Measurements from ENCODE around the gene GOSR1.

The GOSR1 gene

DNA sequence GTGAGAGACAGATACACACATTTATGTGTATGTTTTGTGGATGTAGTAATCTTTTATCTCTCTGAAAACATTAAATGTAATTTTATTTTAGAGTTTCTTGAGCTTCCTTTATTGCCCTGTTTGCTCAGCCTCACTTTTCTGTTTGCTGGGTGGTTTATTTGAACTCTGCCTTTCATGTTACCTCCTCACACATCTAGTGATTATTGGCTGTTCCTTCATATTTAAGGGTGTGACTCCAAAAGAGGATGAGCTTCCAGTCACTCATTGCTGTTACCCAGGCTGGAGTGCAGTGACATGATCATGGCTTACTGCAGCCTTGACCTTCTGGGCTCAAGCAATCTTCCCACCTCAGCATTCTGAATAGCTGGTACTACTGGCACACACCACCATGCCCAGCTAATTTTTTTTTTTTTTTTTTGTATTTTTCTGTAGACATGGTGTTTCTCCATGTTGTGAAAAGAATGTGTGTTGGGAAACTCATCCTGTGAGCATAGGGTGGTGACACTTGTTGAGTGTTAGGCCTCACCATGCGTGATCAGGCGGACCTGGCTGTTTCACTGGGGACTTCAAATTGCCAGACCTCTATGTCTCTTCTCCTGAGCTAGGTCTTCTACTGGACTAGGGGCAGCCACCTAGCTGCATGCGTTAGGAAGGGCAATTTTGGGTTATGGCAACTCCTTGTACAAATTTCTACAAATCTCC lies 37.8 kb downstream of the GOSR1 start:
- DNase-seq: no peak
- H3K27me3 Mint-ChIP-seq (ENCODE audit: low read depth, poor library complexity): no peaks in the 10 kb centered on the region
- no peak overlapping the region for H3K27ac Mint-ChIP-seq
- H3K4me1 Mint-ChIP-seq: no peaks in the 10 kb centered on the region
- TF ChIP-seq, protein P1, sequence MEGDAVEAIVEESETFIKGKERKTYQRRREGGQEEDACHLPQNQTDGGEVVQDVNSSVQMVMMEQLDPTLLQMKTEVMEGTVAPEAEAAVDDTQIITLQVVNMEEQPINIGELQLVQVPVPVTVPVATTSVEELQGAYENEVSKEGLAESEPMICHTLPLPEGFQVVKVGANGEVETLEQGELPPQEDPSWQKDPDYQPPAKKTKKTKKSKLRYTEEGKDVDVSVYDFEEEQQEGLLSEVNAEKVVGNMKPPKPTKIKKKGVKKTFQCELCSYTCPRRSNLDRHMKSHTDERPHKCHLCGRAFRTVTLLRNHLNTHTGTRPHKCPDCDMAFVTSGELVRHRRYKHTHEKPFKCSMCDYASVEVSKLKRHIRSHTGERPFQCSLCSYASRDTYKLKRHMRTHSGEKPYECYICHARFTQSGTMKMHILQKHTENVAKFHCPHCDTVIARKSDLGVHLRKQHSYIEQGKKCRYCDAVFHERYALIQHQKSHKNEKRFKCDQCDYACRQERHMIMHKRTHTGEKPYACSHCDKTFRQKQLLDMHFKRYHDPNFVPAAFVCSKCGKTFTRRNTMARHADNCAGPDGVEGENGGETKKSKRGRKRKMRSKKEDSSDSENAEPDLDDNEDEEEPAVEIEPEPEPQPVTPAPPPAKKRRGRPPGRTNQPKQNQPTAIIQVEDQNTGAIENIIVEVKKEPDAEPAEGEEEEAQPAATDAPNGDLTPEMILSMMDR (IDR thresholded peaks at IDR 0.05): no peak
- H3K9me3 Mint-ChIP-seq: no peaks in the 10 kb centered on the region
- H3K36me3 Mint-ChIP-seq (ENCODE audit: low read depth): peaks cover 62% of the 10 kb centered on the region
- no peak overlapping the region for H3K4me3 Mint-ChIP-seq

DNA sequence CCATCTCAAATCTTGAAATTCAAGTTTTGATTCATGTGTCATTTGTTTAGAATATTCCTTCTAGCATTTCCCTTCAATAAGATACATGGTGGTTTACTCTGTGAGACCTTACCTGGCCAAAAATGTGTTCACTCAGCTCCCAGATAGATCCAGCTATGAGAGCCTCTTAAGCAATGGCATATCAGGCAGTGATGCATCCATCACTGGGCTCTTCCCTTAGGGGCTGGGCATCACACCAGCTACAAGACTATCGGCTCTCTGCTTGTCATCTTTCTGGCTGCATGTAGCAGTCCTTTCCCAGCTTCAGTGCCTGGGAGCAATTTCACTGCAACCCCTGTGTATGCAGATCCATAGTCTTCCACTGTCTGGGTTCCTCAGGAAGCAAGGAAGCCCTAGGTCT lies 40.6 kb downstream of the GOSR1 start:
- DNase-seq: no peak
- Mint-ChIP-seq H3K9me3 (peaks cover 21% of the 10 kb centered on the region), H3K4me3 (no peak overlapping the region), H3K36me3 (ENCODE audit: low read depth) (peaks cover 82% of the 10 kb centered on the region), H3K27ac (no peak overlapping the region), H3K4me1 (no peaks in the 10 kb centered on the region), H3K27me3 (ENCODE audit: low read depth, poor library complexity) (no peaks in the 10 kb centered on the region)
- TF ChIP-seq, protein P1 (IDR thresholded peaks at IDR 0.05): no peak

DNA sequence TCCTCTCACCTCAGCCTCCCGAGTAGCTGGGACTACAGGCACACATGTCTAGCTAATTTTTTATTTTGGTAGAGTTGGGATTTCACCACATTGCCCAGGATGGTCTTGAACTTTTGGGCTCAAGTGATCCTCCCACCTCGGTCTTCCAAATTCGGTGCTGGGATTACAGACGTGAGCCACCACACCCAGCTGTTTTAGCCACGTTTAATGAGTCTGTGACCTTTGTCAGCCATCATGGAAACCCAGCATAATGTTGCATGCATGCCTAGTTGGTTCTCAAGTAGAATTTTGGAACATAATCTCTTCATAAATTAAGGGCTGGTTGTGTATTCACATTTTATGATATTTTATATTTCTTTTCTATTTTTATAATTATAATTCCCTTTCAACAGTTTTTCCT lies 42.0 kb downstream of the GOSR1 start:
- peaks cover 27% of the 10 kb centered on the region for H3K9me3 Mint-ChIP-seq
- peaks cover 85% of the 10 kb centered on the region for H3K36me3 Mint-ChIP-seq (ENCODE audit: low read depth)
- no peaks in the 10 kb centered on the region for H3K4me1 Mint-ChIP-seq
- DNase-seq: no peak
- H3K4me3 Mint-ChIP-seq: no peak overlapping the region
- TF ChIP-seq, protein P1 (IDR thresholded peaks at IDR 0.05): no peak
- no peak overlapping the region for H3K27ac Mint-ChIP-seq
- H3K27me3 Mint-ChIP-seq (ENCODE audit: low read depth, poor library complexity): no peaks in the 10 kb centered on the region

GRCh38 chr17:30519707-30520106 lies 42.5 kb downstream of the GOSR1 start:
- no peak for DNase-seq
- peaks cover 27% of the 10 kb centered on the region for H3K9me3 Mint-ChIP-seq
- TF ChIP-seq, protein P1 (IDR thresholded peaks at IDR 0.05): no peak
- no peak overlapping the region for H3K27ac Mint-ChIP-seq
- no peaks in the 10 kb centered on the region for H3K27me3 Mint-ChIP-seq (ENCODE audit: low read depth, poor library complexity)
- H3K36me3 Mint-ChIP-seq (ENCODE audit: low read depth): peaks cover 85% of the 10 kb centered on the region
- H3K4me3 Mint-ChIP-seq: no peak overlapping the region
- no peaks in the 10 kb centered on the region for H3K4me1 Mint-ChIP-seq

DNA sequence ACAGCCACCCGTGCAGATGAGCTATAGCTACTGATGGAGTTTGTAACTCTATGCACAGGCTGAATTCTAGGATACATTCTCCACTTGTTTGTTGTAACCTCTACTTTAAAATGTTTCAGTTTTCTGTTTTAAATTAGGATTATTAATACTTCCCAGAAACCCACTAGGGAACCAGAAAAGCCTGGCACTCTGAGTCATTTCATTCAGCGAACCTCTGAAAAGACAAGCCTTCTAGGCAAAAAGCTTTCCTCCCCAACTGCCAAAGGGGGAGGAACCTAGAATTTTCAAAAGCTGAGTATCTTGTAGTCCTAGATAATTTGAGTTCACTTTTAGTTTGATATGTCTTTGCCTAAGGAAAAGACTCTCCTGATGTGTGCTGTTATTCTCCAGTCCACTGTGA lies 43.2 kb downstream of the GOSR1 start:
- no peaks in the 10 kb centered on the region for H3K27me3 Mint-ChIP-seq (ENCODE audit: low read depth, poor library complexity)
- H3K4me1 Mint-ChIP-seq: no peaks in the 10 kb centered on the region
- H3K27ac Mint-ChIP-seq: no peak overlapping the region
- H3K9me3 Mint-ChIP-seq: peaks cover 27% of the 10 kb centered on the region
- H3K4me3 Mint-ChIP-seq: no peak overlapping the region
- no peak for DNase-seq
- TF ChIP-seq, protein P1 (IDR thresholded peaks at IDR 0.05): no peak
- peaks cover 83% of the 10 kb centered on the region for H3K36me3 Mint-ChIP-seq (ENCODE audit: low read depth)

DNA sequence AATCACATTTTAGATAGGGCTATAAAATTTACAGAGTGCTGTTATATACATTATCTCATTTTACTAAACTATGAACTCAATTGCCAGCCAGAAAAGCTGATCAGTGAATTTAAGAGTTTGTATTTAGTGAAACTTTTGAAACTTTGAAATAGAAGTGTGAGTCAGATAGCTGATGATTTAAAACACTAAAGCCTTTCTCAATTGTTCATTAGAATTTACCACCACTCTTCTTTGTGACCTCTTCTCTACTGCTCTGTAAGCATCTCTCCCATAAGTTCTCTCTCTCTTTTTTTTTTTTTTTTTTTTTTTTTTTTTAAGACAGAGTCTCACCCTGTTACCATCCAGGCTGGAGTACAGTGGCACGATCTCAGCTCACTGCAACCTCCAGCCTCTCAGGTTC lies 43.7 kb downstream of the GOSR1 start:
- no peaks in the 10 kb centered on the region for H3K4me1 Mint-ChIP-seq
- peaks cover 27% of the 10 kb centered on the region for H3K9me3 Mint-ChIP-seq
- DNase-seq: no peak
- no peak overlapping the region for H3K27ac Mint-ChIP-seq
- no peaks in the 10 kb centered on the region for H3K27me3 Mint-ChIP-seq (ENCODE audit: low read depth, poor library complexity)
- no peak overlapping the region for H3K4me3 Mint-ChIP-seq
- TF ChIP-seq, protein P1 (IDR thresholded peaks at IDR 0.05): no peak
- H3K36me3 Mint-ChIP-seq (ENCODE audit: low read depth): peaks cover 79% of the 10 kb centered on the region
